IMR-90 (cell line): ENCODE measurements around the gene CTNNA1. TPM values are rescaled to one million over a fixed set of nuclear protein-coding genes. Genes with fewer than 3 reads are reported as not detected.

Source experiments
- ATAC-seq: fragments of 200-7000 bp; cut with Tn5 transposase; 2 replicates; pipeline ENCODE4 v1.9.1; 2020; ENCODE audit warnings: low read depth, mild to moderate bottlenecking, moderate library complexity
- BruUV-seq: library from RNA; stranded (reverse); fragments of 400-500 nt; replicated peaks from 2 replicates; lab custom pipeline; 2021; lab: Mats Ljungman, UMichigan
- CTCF ChIA-PET: fragments of 300-600 bp; formaldehyde crosslinking; extraction: SDS; loops from one replicate; lab custom pipeline; 2021; ENCODE audit warnings: antibody characterized with exemption; lab: Yijun Ruan, JAX
- POLR2A ChIA-PET: fragments of 300-600 bp; sonication (Branson Sonifier 250); formaldehyde crosslinking; loops from one replicate; lab custom pipeline; 2022; ENCODE audit warnings: antibody characterized with exemption; ENCODE audit not compliant: unreplicated experiment; lab: Charles Lee
- DNase-seq: peaks from one replicate; pipeline ENCODE4 v3.0.0; 2013
- H2AFZ ChIP-seq: replicated peaks from 2 replicates; pipeline ENCODE3; 2013; ENCODE audit warnings: low read length, mild to moderate bottlenecking; ENCODE audit not compliant: poor library complexity
- H2AK5ac ChIP-seq: 2 replicates; pipeline ENCODE4 v1.6.1; 2013; ENCODE audit warnings: low read depth, low read length, inconsistent platforms
- H2AK9ac ChIP-seq: replicated peaks from 2 replicates; pipeline ENCODE3; 2013; ENCODE audit warnings: mild to moderate bottlenecking, low read depth, low read length, moderate library complexity; ENCODE audit not compliant: poor library complexity
- H2BK120ac ChIP-seq: 2 replicates; pipeline ENCODE4 v1.6.1; 2013; ENCODE audit warnings: low read depth, low read length, inconsistent platforms
- H2BK15ac ChIP-seq: 3 replicates; pipeline ENCODE4 v1.6.1; 2013; ENCODE audit warnings: low read depth, low read length, inconsistent platforms
- H2BK20ac ChIP-seq: 2 replicates; pipeline ENCODE4 v1.6.1; 2013; ENCODE audit warnings: low read depth, mild to moderate bottlenecking, inconsistent platforms, low read length, moderate library complexity
- H2BK5ac ChIP-seq: 2 replicates; pipeline ENCODE4 v1.6.1; 2013; ENCODE audit warnings: mild to moderate bottlenecking, low read depth, low read length, inconsistent platforms; ENCODE audit not compliant: poor library complexity, severe bottlenecking
- H3K14ac ChIP-seq: replicated peaks from 2 replicates; pipeline ENCODE4 v1.6.1; 2013; ENCODE audit warnings: low read depth, low read length, inconsistent platforms
- H3K18ac ChIP-seq: 2 replicates; pipeline ENCODE4 v1.6.1; 2013; ENCODE audit warnings: low read depth, low read length, control low read depth
- H3K23ac ChIP-seq: 2 replicates; pipeline ENCODE4 v1.6.1; 2013; ENCODE audit warnings: low read depth, low read length, inconsistent platforms
- H3K27ac ChIP-seq: 2 replicates; pipeline ENCODE4 v1.5.1; 2013; ENCODE audit warnings: mild to moderate bottlenecking, control low read depth, low read length; ENCODE audit not compliant: insufficient read depth
- H3K27me3 ChIP-seq: 2 replicates; pipeline ENCODE4 v1.6.1; 2013; ENCODE audit warnings: low read length; ENCODE audit not compliant: control insufficient read depth, insufficient read depth
- H3K36me3 ChIP-seq: 2 replicates; pipeline ENCODE4 v1.6.1; 2013; ENCODE audit warnings: low read length, mixed read lengths; ENCODE audit not compliant: control insufficient read depth, insufficient read depth
- H3K4ac ChIP-seq: 2 replicates; pipeline ENCODE4 v1.6.1; 2013; ENCODE audit warnings: low read depth, low read length, inconsistent platforms
- H3K4me1 ChIP-seq: 2 replicates; pipeline ENCODE4 v1.6.1; 2013; ENCODE audit warnings: low read length, mixed read lengths; ENCODE audit not compliant: control insufficient read depth, insufficient read depth
- H3K4me2 ChIP-seq: 2 replicates; pipeline ENCODE4 v1.6.1; 2013; ENCODE audit warnings: low read depth, mild to moderate bottlenecking, control low read depth, low read length, moderate library complexity
- H3K4me3 ChIP-seq: 2 replicates; pipeline ENCODE4 v1.5.1; 2013; ENCODE audit warnings: low read depth, mild to moderate bottlenecking, control low read depth, low read length, moderate library complexity; ENCODE audit not compliant: insufficient read depth
- H3K56ac ChIP-seq: 2 replicates; pipeline ENCODE4 v1.6.1; 2013; ENCODE audit warnings: low read length, inconsistent platforms; ENCODE audit not compliant: insufficient read depth; ENCODE audit errors: extremely low read depth
- H3K79me1 ChIP-seq, 2 experiments: 2 replicates each; pipeline ENCODE4 v1.6.1; 2013; ENCODE audit warnings: low read length in 2 of 2, inconsistent platforms in 1 of 2, low read depth in 1 of 2
- H3K9ac ChIP-seq: 2 replicates; pipeline ENCODE4 v1.6.1; 2013; ENCODE audit warnings: low read depth, low read length, control low read depth
- H3K9me1 ChIP-seq: 2 replicates; pipeline ENCODE4 v1.6.1; 2013; ENCODE audit warnings: low read length, inconsistent platforms; ENCODE audit not compliant: insufficient read depth
- H3K9me3 ChIP-seq: 2 replicates; pipeline ENCODE4 v1.6.1; 2013; ENCODE audit warnings: low read length; ENCODE audit not compliant: control insufficient read depth, insufficient read depth
- H4K20me1 ChIP-seq: 2 replicates; pipeline ENCODE4 v1.6.1; 2013; ENCODE audit warnings: low read length, inconsistent platforms; ENCODE audit not compliant: insufficient read depth
- H4K5ac ChIP-seq: 2 replicates; pipeline ENCODE4 v1.6.1; 2013; ENCODE audit warnings: mild to moderate bottlenecking, low read depth, low read length, control low read depth
- H4K8ac ChIP-seq, 2 experiments: 2 replicates each; pipeline ENCODE4 v1.6.1; 2013; ENCODE audit warnings: low read depth in 2 of 2, low read length in 2 of 2, control low read depth in 1 of 2, inconsistent platforms in 1 of 2
- H4K91ac ChIP-seq: 2 replicates; pipeline ENCODE4 v1.6.1; 2013; ENCODE audit warnings: low read depth, low read length, inconsistent platforms; ENCODE audit not compliant: insufficient read depth
- BHLHE40 ChIP-seq: fragments of 150-350 bp; IDR thresholded peaks from 2 replicates; pipeline ENCODE4 v1.6.1; 2016; ENCODE audit warnings: mild to moderate bottlenecking, low read depth, low read length
- CEBPB ChIP-seq: IDR thresholded peaks from 2 replicates; pipeline ENCODE4 v1.6.1; 2012; ENCODE audit warnings: low read depth, low read length, improper control_type of control experiment
- CHD1 ChIP-seq: IDR thresholded peaks from 2 replicates; pipeline ENCODE4 v1.6.1; 2012; ENCODE audit warnings: low read depth, low read length, improper control_type of control experiment
- CTCF ChIP-seq: conservative IDR thresholded peaks from 2 replicates; pipeline ENCODE4 v1.5.1; 2012; ENCODE audit warnings: mild to moderate bottlenecking, low read depth, low read length, improper control_type of control experiment
- FOS ChIP-seq: fragments of 150-350 bp; IDR thresholded peaks from 2 replicates; pipeline ENCODE4 v1.6.1; 2016; ENCODE audit warnings: low read depth, low read length
- MAFK ChIP-seq: IDR thresholded peaks from 2 replicates; pipeline ENCODE4 v1.6.1; 2012; ENCODE audit warnings: low read depth, low read length, improper control_type of control experiment
- MAZ ChIP-seq: IDR thresholded peaks from 2 replicates; pipeline ENCODE4 v1.6.1; 2012; ENCODE audit warnings: low read depth, mild to moderate bottlenecking, low read length, improper control_type of control experiment, moderate library complexity, borderline replicate concordance
- MXI1 ChIP-seq: IDR thresholded peaks from 2 replicates; pipeline ENCODE4 v1.6.1; 2012; ENCODE audit warnings: low read depth, mild to moderate bottlenecking, low read length, moderate library complexity, borderline replicate concordance
- NFE2L2 ChIP-seq: fragments of 150-350 bp; IDR thresholded peaks from 2 replicates; pipeline ENCODE4 v1.6.1; 2016; ENCODE audit warnings: low read depth, mild to moderate bottlenecking, low read length
- POLR2A ChIP-seq: IDR thresholded peaks from 2 replicates; pipeline ENCODE4 v1.6.1; 2012; ENCODE audit warnings: mild to moderate bottlenecking, low read depth, low read length
- RAD21 ChIP-seq: IDR thresholded peaks from 2 replicates; pipeline ENCODE4 v1.6.1; 2012; ENCODE audit warnings: low read length, improper control_type of control experiment
- RCOR1 ChIP-seq: IDR thresholded peaks from 2 replicates; pipeline ENCODE4 v1.6.1; 2012; ENCODE audit warnings: mild to moderate bottlenecking, low read length, improper control_type of control experiment; ENCODE audit not compliant: insufficient replicate concordance
- RFX5 ChIP-seq: IDR thresholded peaks from 2 replicates; pipeline ENCODE4 v1.8.0; 2012; ENCODE audit warnings: low read depth, mild to moderate bottlenecking, low read length, moderate library complexity
- SMC3 ChIP-seq: fragments of 150-350 bp; IDR thresholded peaks from 2 replicates; pipeline ENCODE4 v1.6.1; 2016; ENCODE audit warnings: low read depth, mild to moderate bottlenecking, antibody characterized with exemption, low read length, moderate library complexity
- WGBS, 2 experiments: methylation state at CpG; one replicate each; pipeline versions ENCODE4 v1.1.5 to v1.1.7; 2013; ENCODE audit warnings: missing lambda C conversion rate in 2 of 2; ENCODE audit not compliant: insufficient read length in 1 of 2; ENCODE audit errors: extremely low coverage in 2 of 2; 5-methylcytosine and 5-hydroxymethylcytosine counted together
- dilution Hi-C: fragments of 300-500 bp; cut with HindIII; formaldehyde crosslinking; loops from one replicate; pipeline ENCODE4 v1.14.3; 2018; ENCODE audit warnings: low sequenced_read_pairs; ENCODE audit not compliant: unreplicated experiment
- in situ Hi-C: fragments of 300-500 bp; cut with MboI; formaldehyde crosslinking; loops from 3 replicates; pipeline ENCODE4 v1.14.3; 2019; ENCODE audit warnings: low sequenced_read_pairs, inconsistent platforms, mixed read lengths
- intact Hi-C: fragments of 100-400 bp; cut with micrococcal nuclease; formaldehyde crosslinking; loops from 2 replicates; pipeline ENCODE4 v1.10.0; 2022
- polyA plus RNA-seq, 3 experiments: library from polyadenylated mRNA; depleted of rRNA; stranded (reverse); fragments of >200 nt; gene quantifications; 2 replicates each; pipeline ENCODE4 v1.2.3, GENCODE V29; 2012; ENCODE audit warnings: low replicate concordance in 1 of 3
- total RNA-seq: library from RNA; depleted of rRNA; stranded (reverse); fragments of >200 nt; gene quantifications from 2 replicates; pipeline ENCODE4 v1.2.3, GENCODE V29; 2012
- TF ChIP-seq, protein P1 (sequence below): fragments of 150-350 bp; IDR thresholded peaks from 2 replicates; pipeline ENCODE4 v1.6.1; 2016; ENCODE audit warnings: low read depth, mild to moderate bottlenecking, low read length, moderate library complexity, borderline replicate concordance
- TF ChIP-seq, protein P2 (sequence below): fragments of 150-350 bp; IDR thresholded peaks from 2 replicates; pipeline ENCODE4 v1.6.1; 2017; ENCODE audit warnings: mild to moderate bottlenecking, antibody characterized with exemption, low read length, low read depth

Gene CTNNA1
- total and polyA plus RNA-seq, 2 of the 4 experiments (the other 2 are of a cell fraction): 220 to 471 TPM

- H3K9me1 ChIP-seq: no peaks in the 10 kb centered on the region
- H2AK5ac ChIP-seq: no peak overlapping the region
- no peak for ATAC-seq
- ChIA-PET CTCF (no interaction called here), POLR2A (no interaction called here)
- no CpG with 5 or more reads among the region's 3 CpGs for WGBS, 2 experiments
- no peak for TF ChIP-seq RAD21
- TF ChIP-seq MAZ: no peak
- TF ChIP-seq CHD1: no peak
- TF ChIP-seq RFX5: no peak
- TF ChIP-seq RCOR1: no peak
- TF ChIP-seq, protein P1, sequence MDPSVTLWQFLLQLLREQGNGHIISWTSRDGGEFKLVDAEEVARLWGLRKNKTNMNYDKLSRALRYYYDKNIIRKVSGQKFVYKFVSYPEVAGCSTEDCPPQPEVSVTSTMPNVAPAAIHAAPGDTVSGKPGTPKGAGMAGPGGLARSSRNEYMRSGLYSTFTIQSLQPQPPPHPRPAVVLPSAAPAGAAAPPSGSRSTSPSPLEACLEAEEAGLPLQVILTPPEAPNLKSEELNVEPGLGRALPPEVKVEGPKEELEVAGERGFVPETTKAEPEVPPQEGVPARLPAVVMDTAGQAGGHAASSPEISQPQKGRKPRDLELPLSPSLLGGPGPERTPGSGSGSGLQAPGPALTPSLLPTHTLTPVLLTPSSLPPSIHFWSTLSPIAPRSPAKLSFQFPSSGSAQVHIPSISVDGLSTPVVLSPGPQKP: no peak
- no peak for TF ChIP-seq MXI1
- no peak for TF ChIP-seq FOS
- no peak for TF ChIP-seq CTCF
- no peak for TF ChIP-seq BHLHE40
- no peak for TF ChIP-seq NFE2L2
- TF ChIP-seq, protein P2, sequence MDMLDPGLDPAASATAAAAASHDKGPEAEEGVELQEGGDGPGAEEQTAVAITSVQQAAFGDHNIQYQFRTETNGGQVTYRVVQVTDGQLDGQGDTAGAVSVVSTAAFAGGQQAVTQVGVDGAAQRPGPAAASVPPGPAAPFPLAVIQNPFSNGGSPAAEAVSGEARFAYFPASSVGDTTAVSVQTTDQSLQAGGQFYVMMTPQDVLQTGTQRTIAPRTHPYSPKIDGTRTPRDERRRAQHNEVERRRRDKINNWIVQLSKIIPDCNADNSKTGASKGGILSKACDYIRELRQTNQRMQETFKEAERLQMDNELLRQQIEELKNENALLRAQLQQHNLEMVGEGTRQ: no peak
- no peak for TF ChIP-seq SMC3
- no peak for TF ChIP-seq CEBPB
- TF ChIP-seq POLR2A: no peak
- no peak for TF ChIP-seq MAFK
- H3K9me3 ChIP-seq: no peaks in the 10 kb centered on the region
- intact Hi-C loops: no loop called here
- H3K27ac ChIP-seq: no peak overlapping the region
- no peak overlapping the region for H3K14ac ChIP-seq
- no peak overlapping the region for H2BK20ac ChIP-seq
- in situ Hi-C loops: no loop called here
- no peak overlapping the region for H3K4me2 ChIP-seq
- H3K18ac ChIP-seq: no peak overlapping the region
- no peak overlapping the region for H4K5ac ChIP-seq
- H2AFZ ChIP-seq: no peak overlapping the region
- H3K27me3 ChIP-seq: peaks cover 6% of the 10 kb centered on the region
- H4K20me1 ChIP-seq: no peaks in the 10 kb centered on the region
- no peak overlapping the region for H3K4ac ChIP-seq
- no peaks in the 10 kb centered on the region for H3K36me3 ChIP-seq
- no peak overlapping the region for H4K8ac ChIP-seq
- H2BK5ac ChIP-seq: no peak overlapping the region
- H2BK15ac ChIP-seq: no peak overlapping the region
- no peaks in the 10 kb centered on the region for H3K4me1 ChIP-seq
- dilution Hi-C loops: no loop called here
- no peak overlapping the region for H3K4me3 ChIP-seq
- no peak overlapping the region for H3K23ac ChIP-seq
- DNase-seq: no peak
- BruUV-seq: no TSS peak
- no peak overlapping the region for H2BK120ac ChIP-seq
- no peak overlapping the region for H3K56ac ChIP-seq
- H2AK9ac ChIP-seq: no peak overlapping the region
- no peak overlapping the region for H3K9ac ChIP-seq
- no peak overlapping the region for H4K91ac ChIP-seq
- no peaks in the 10 kb centered on the region for H3K79me1 ChIP-seq
These were observed 38.5 kb upstream of the CTNNA1 start for GRCh38 chr5:138714694-138715093.
